Endodermal cell (in vitro differentiated cells): ENCODE measurements around the gene TEKTIP1. TPM values are rescaled to one million over a fixed set of nuclear protein-coding genes. Genes with fewer than 3 reads are reported as not detected.
"Not testable (repeated sequence)": the region's sequence is repeated elsewhere in the genome, so short reads cannot be mapped to it uniquely, and the experiment has no call there.

Experiments used
- DNase-seq: peaks from one replicate; pipeline ENCODE4 v3.0.0-alpha.2; 2017
- H3K27ac ChIP-seq: 2 replicates; pipeline ENCODE4 v1.5.1; 2013; ENCODE audit warnings: mild to moderate bottlenecking, low read depth, low read length, moderate library complexity
- H3K27me3 ChIP-seq: 2 replicates; pipeline ENCODE4 v1.6.1; 2013; ENCODE audit warnings: mild to moderate bottlenecking, low read length, moderate library complexity; ENCODE audit not compliant: insufficient read depth, control insufficient read depth, poor library complexity, severe bottlenecking
- H3K36me3 ChIP-seq: 2 replicates; pipeline ENCODE4 v1.7.0; 2013; ENCODE audit warnings: mild to moderate bottlenecking, low read length, moderate library complexity; ENCODE audit not compliant: control insufficient read depth, insufficient read depth
- H3K4me1 ChIP-seq: one replicate; pipeline ENCODE4 v1.7.0; 2013; ENCODE audit warnings: low read length; ENCODE audit not compliant: control insufficient read depth, insufficient read depth
- H3K4me3 ChIP-seq: 2 replicates; pipeline ENCODE4 v1.5.1; 2013; ENCODE audit warnings: mild to moderate bottlenecking, low read length, moderate library complexity
- H3K9ac ChIP-seq: 2 replicates; pipeline ENCODE4 v1.6.1; 2013; ENCODE audit warnings: mild to moderate bottlenecking, low read length, moderate library complexity; ENCODE audit not compliant: poor library complexity, severe bottlenecking; ENCODE audit errors: extremely low read depth
- H3K9me3 ChIP-seq: 2 replicates; pipeline ENCODE4 v1.6.1; 2013; ENCODE audit warnings: mild to moderate bottlenecking, low read length, moderate library complexity; ENCODE audit not compliant: control insufficient read depth
- H3K27ac Mint-ChIP-seq: 2 replicates; pipeline ENCODE4 v1.8.0; 2020; ENCODE audit warnings: mixed read lengths
- H3K27me3 Mint-ChIP-seq: 2 replicates; pipeline ENCODE4 v1.8.0; 2021; ENCODE audit warnings: mild to moderate bottlenecking, mixed read lengths; ENCODE audit not compliant: insufficient read depth
- H3K36me3 Mint-ChIP-seq: 2 replicates; pipeline ENCODE4 v1.8.0; 2020; ENCODE audit warnings: low read depth, mixed read lengths
- H3K4me1 Mint-ChIP-seq: 2 replicates; pipeline ENCODE4 v1.8.0; 2020; ENCODE audit warnings: mixed read lengths
- H3K4me3 Mint-ChIP-seq: 2 replicates; pipeline ENCODE4 v1.8.0; 2020; ENCODE audit warnings: mild to moderate bottlenecking, moderate library complexity, mixed read lengths
- H3K9me3 Mint-ChIP-seq: 2 replicates; pipeline ENCODE4 v1.8.0; 2020; ENCODE audit warnings: mild to moderate bottlenecking, mixed read lengths
- CTCF ChIP-seq: fragments of 200-600 bp; sonication (generic); conservative IDR thresholded peaks from 2 replicates; pipeline ENCODE4 v1.5.0; 2021; ENCODE audit warnings: antibody characterized with exemption, mild to moderate bottlenecking
- WGBS, 2 experiments: methylation state at CpG; one replicate each; pipeline versions ENCODE4 v1.1.5 to v1.1.7; 2013; ENCODE audit warnings: missing lambda C conversion rate in 2 of 2, mixed read lengths in 1 of 2; ENCODE audit not compliant: insufficient coverage in 1 of 2, insufficient read length in 1 of 2; 5-methylcytosine and 5-hydroxymethylcytosine counted together
- total RNA-seq, 2 donors: library from RNA; stranded (reverse); fragmentation: NEBNext Ultra II Directional in 1 of 2; extraction: Animal tissue kit (Norgen Biotek cat#: 25700) in 1 of 2; gene quantifications; 2 replicates in 1 of 2; 3 replicates in 1 of 2; pipeline ENCODE4 v1.2.1, GENCODE V29; 2021

The TEKTIP1 gene
- total RNA-seq, 2 donors from 2014 or later = 4.6 to 5.7 TPM

GRCh38 chr19:3527238-3527910 lies 11.6 kb upstream of the TEKTIP1 start:
- Histone ChIP-seq H3K4me1 (no peaks in the 10 kb centered on the region), H3K9ac (no peak overlapping the region), H3K27ac (no peak overlapping the region), H3K4me3 (no peak overlapping the region), H3K27me3 (no peaks in the 10 kb centered on the region), H3K9me3 (no peaks in the 10 kb centered on the region), H3K36me3 (peaks cover 27% of the 10 kb centered on the region)
- no peak for DNase-seq
- TF ChIP-seq CTCF = no peak
- H3K4me3 Mint-ChIP-seq = no peak overlapping the region
- no peaks in the 10 kb centered on the region for H3K4me1 Mint-ChIP-seq
- no peaks in the 10 kb centered on the region for H3K9me3 Mint-ChIP-seq
- peaks cover 26% of the 10 kb centered on the region for H3K36me3 Mint-ChIP-seq
- WGBS, 2 experiments = 94 to 99% methylated on average over 11 to 21 of the region's 21 CpGs
- H3K27ac Mint-ChIP-seq = no peak overlapping the region
- H3K27me3 Mint-ChIP-seq = no peaks in the 10 kb centered on the region

- Mint-ChIP-seq H3K4me1 (no peaks in the 10 kb centered on the region), H3K9me3 (no peaks in the 10 kb centered on the region), H3K36me3 (peaks cover 28% of the 10 kb centered on the region), H3K27me3 (no peaks in the 10 kb centered on the region), H3K27ac (no peak overlapping the region), H3K4me3 (no peak overlapping the region)
- H3K36me3 ChIP-seq = peaks cover 27% of the 10 kb centered on the region
- TF ChIP-seq CTCF = no peak
- DNase-seq = no peak
- WGBS, 2 experiments = 94 to 100% methylated on average over 3 to 14 of the region's 14 CpGs
- no peak overlapping the region for H3K27ac ChIP-seq
- no peaks in the 10 kb centered on the region for H3K4me1 ChIP-seq
- no peak overlapping the region for H3K4me3 ChIP-seq
- H3K9ac ChIP-seq = no peak overlapping the region
- no peaks in the 10 kb centered on the region for H3K27me3 ChIP-seq
- no peaks in the 10 kb centered on the region for H3K9me3 ChIP-seq
Measured at GRCh38 chr19:3528080-3528479, 10.9 kb upstream of the TEKTIP1 start.

GRCh38 chr19:3528539-3529211 lies 10.3 kb upstream of the TEKTIP1 start:
- no peaks in the 10 kb centered on the region for H3K27me3 Mint-ChIP-seq
- no peak for TF ChIP-seq CTCF
- no peaks in the 10 kb centered on the region for H3K9me3 Mint-ChIP-seq
- Histone ChIP-seq H3K4me3 (no peak overlapping the region), H3K27me3 (no peaks in the 10 kb centered on the region), H3K4me1 (no peaks in the 10 kb centered on the region), H3K36me3 (peaks cover 30% of the 10 kb centered on the region), H3K27ac (no peak overlapping the region), H3K9me3 (no peaks in the 10 kb centered on the region), H3K9ac (no peak overlapping the region)
- H3K36me3 Mint-ChIP-seq = peaks cover 33% of the 10 kb centered on the region
- H3K4me3 Mint-ChIP-seq = no peak overlapping the region
- WGBS, 2 experiments = 95 to 96% methylated on average over 15 to 17 of the region's 20 CpGs
- H3K4me1 Mint-ChIP-seq = no peaks in the 10 kb centered on the region
- H3K27ac Mint-ChIP-seq = no peak overlapping the region
- no peak for DNase-seq

- H3K4me3 Mint-ChIP-seq, DNase-seq, H3K27me3 Mint-ChIP-seq, H3K9me3 ChIP-seq, H3K27me3 ChIP-seq, H3K4me1 Mint-ChIP-seq, H3K4me3 ChIP-seq, H3K27ac ChIP-seq, H3K4me1 ChIP-seq, H3K9ac ChIP-seq, H3K27ac Mint-ChIP-seq, H3K9me3 Mint-ChIP-seq: not testable (repeated sequence)
- 96 to 100% methylated on average over 4 to 6 of the region's 7 CpGs for WGBS, 2 experiments
- peaks cover 30% of the 10 kb centered on the region for H3K36me3 Mint-ChIP-seq
- H3K36me3 ChIP-seq = peaks cover 28% of the 10 kb centered on the region
Measured at GRCh38 chr19:3529299-3529698, 9.7 kb upstream of the TEKTIP1 start.
